ENCODE measurements around the gene AOPEP.

The AOPEP gene

GRCh38 chr9:95105519-95106287 is 379.2 kb downstream of the AOPEP start:
- DNase-seq = no peak

GRCh38 chr9:95107001-95107749 is 380.7 kb downstream of the AOPEP start:
- no peak for DNase-seq

GRCh38 chr9:95107976-95108375 is 381.5 kb downstream of the AOPEP start:
- DNase-seq = no peak

GRCh38 chr9:95108777-95109176 is 382.3 kb downstream of the AOPEP start:
- DNase-seq = no peak

GRCh38 chr9:95109456-95109855 is 383.0 kb downstream of the AOPEP start:
- DNase-seq = no peak

GRCh38 chr9:95110921-95111525 is 384.5 kb downstream of the AOPEP start:
- DNase-seq = no peak

- DNase-seq = no peak
Observed at GRCh38 chr9:95111716-95112115, 385.2 kb downstream of the AOPEP start.

GRCh38 chr9:95112436-95113280 is 386.2 kb downstream of the AOPEP start:
- no peak for DNase-seq

- DNase-seq = no peak
Observed at GRCh38 chr9:95115104-95115503, 388.6 kb downstream of the AOPEP start.

- no peak for DNase-seq
Observed at GRCh38 chr9:95116002-95116807, 389.7 kb downstream of the AOPEP start.

GRCh38 chr9:95116808-95117204 is 390.3 kb downstream of the AOPEP start:
- no peak for DNase-seq

- no peak for DNase-seq
Observed at GRCh38 chr9:95118596-95118995, 392.1 kb downstream of the AOPEP start.

- DNase-seq = no peak
Observed at GRCh38 chr9:95120781-95121370, 394.4 kb downstream of the AOPEP start.

- DNase-seq = no peak
Observed at GRCh38 chr9:95124582-95125367, 398.3 kb downstream of the AOPEP start.

- DNase-seq = no peak
Observed at GRCh38 chr9:95125652-95126051, 399.2 kb downstream of the AOPEP start.

GRCh38 chr9:95126739-95127138 is 400.2 kb downstream of the AOPEP start:
- no peak for DNase-seq

GRCh38 chr9:95127249-95128176 is 401.0 kb downstream of the AOPEP start:
- peak; percentile 30 to 63 for DNase-seq

GRCh38 chr9:95128177-95128524 is 401.7 kb downstream of the AOPEP start:
- DNase-seq = no peak

GRCh38 chr9:95129476-95130291 is 403.2 kb downstream of the AOPEP start:
- no peak for DNase-seq
